Type B pancreatic cell (in vitro differentiated cells): ENCODE measurements around the gene ZNF3. TPM values are rescaled to one million over a fixed set of nuclear protein-coding genes. Genes with fewer than 3 reads are reported as not detected.
A peak's percentile ranks its signal among the peaks of the same experiment; 100 is the strongest.

Experiments
- DNase-seq: peaks from one replicate; pipeline ENCODE4 v3.0.0; 2021; ENCODE audit warnings: mixed read lengths; ENCODE audit not compliant: unreplicated experiment; ENCODE audit errors: extremely low spot score
- H3K27ac Mint-ChIP-seq: 2 replicates; pipeline ENCODE4 v1.8.0; 2021; ENCODE audit warnings: mild to moderate bottlenecking, mixed read lengths
- H3K27me3 Mint-ChIP-seq: 2 replicates; pipeline ENCODE4 v1.8.0; 2021; ENCODE audit warnings: mixed read lengths
- H3K36me3 Mint-ChIP-seq: 2 replicates; pipeline ENCODE4 v1.8.0; 2021; ENCODE audit warnings: mixed read lengths
- H3K4me1 Mint-ChIP-seq: one replicate; pipeline ENCODE4 v1.8.0; 2021; ENCODE audit warnings: mixed read lengths; ENCODE audit not compliant: unreplicated experiment
- H3K4me3 Mint-ChIP-seq: 2 replicates; pipeline ENCODE4 v1.8.0; 2021; ENCODE audit warnings: mild to moderate bottlenecking, mixed read lengths
- H3K9me3 Mint-ChIP-seq: 2 replicates; pipeline ENCODE4 v1.8.0; 2021; ENCODE audit warnings: mixed read lengths
- CTCF ChIP-seq: fragments of 200-600 bp; sonication (generic); conservative IDR thresholded peaks from 2 replicates; pipeline ENCODE4 v1.5.0; 2021; ENCODE audit warnings: antibody characterized with exemption, mild to moderate bottlenecking
- total RNA-seq: library from RNA; stranded (reverse); gene quantifications from 2 replicates; pipeline ENCODE4 v1.2.1, GENCODE V29; 2021; ENCODE audit warnings: low replicate concordance

The ZNF3 gene
- total RNA-seq, 1 donor from 2014 or later: 66.6 TPM

DNA sequence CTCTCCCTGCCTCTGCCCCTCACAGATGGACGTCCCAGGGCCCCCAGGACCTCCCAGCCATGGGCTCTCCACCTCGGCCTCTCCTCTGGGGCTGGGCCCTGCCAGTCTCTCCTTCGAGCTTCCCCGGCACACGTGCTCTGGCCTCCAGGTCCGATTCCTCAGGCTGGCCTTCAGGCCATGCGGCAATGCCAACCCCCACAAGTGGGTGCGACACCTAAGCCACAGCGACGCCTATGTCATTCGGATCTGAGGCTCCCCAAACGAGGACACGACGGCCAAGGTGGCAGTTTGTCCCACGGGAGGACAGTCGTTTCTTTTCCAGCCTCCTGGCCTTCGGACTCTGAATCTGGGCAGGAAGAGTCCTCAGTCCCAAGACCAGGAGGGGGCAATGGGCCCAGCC is 25.1 kb upstream of the ZNF3 start:
- DNase-seq: no peak
- H3K4me3 Mint-ChIP-seq: no peak overlapping the region
- TF ChIP-seq CTCF: no peak
- no peak overlapping the region for H3K27ac Mint-ChIP-seq
- H3K27me3 Mint-ChIP-seq: no peaks in the 10 kb centered on the region
- H3K36me3 Mint-ChIP-seq: peaks cover 7% of the 10 kb centered on the region
- peaks cover 8% of the 10 kb centered on the region for H3K4me1 Mint-ChIP-seq
- no peaks in the 10 kb centered on the region for H3K9me3 Mint-ChIP-seq

DNA sequence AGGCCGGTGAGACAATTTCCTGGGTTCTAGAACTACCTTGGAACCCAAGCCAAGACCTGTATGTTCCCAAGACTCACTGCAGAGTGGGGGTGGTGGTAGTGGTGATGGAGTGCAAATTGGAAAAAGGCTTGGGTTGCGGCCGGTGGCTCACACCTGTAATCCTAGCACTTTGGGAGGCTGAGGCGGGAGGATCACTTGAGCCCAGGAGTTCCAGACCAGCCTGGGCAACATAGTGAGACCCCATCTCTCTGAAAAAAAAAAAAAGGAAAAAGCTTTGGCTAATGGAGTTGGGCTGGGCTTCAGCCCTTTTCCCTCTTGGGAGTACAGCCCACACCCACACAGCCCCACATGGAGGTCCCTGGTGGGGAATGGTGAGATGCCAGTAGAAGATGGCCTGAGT is 24.0 kb upstream of the ZNF3 start:
- Mint-ChIP-seq H3K27ac (no peak overlapping the region), H3K27me3 (no peaks in the 10 kb centered on the region), H3K4me3 (no peak overlapping the region), H3K4me1 (peaks cover 8% of the 10 kb centered on the region), H3K36me3 (peaks cover 4% of the 10 kb centered on the region), H3K9me3 (no peaks in the 10 kb centered on the region)
- DNase-seq: no peak
- no peak for TF ChIP-seq CTCF

DNA sequence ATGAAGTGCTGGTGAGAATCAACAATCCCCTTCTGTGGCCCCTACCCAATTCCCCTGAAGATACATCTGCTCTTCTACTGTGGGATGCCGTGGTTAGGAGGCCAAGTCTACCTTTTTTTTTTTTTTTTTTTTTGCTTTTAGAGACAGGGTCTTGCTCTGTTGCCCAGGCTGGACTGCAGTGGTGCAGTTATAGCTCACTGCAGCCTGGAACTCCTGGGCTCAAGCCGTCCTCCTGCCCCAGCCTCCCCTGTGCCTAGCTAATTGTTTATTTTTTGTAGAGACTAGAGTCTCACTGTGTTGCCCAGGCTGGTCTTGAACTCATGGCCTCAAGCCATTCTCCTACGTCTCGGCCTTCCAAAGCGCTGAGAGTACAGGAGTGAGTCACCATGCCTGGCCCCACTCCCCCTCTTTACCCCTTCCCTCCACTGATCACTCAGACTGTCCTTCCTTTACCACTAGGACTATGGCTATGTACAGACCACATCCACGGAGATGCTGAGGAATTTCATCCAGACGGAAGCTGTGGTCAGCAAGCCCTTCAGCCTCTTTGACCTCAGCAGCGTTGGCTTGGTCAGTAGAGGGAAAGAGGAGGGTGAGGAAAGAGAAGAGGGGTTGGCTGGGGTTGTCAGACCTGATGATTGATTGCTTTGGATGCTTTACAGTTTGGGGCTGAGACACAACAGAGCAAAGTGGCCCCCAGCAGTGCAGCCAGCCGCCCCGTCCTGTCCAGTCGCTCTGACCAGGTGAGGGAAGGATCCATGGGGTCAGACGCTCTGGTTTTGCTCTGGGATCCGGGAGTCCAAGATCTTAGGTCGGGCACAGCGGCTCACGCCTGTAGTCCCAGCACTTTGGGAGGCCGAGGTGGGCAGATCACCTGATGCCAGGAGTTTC is 21.7 kb upstream of the ZNF3 start:
- Mint-ChIP-seq H3K27me3 (no peaks in the 10 kb centered on the region), H3K36me3 (peaks cover 23% of the 10 kb centered on the region), H3K27ac (peak overlapping the region; percentile 98), H3K4me3 (peak overlapping the region; percentile 96), H3K9me3 (no peaks in the 10 kb centered on the region), H3K4me1 (peaks cover 26% of the 10 kb centered on the region)
- DNase-seq: no peak
- TF ChIP-seq CTCF: no peak

GRCh38 chr7:100101016-100101862 is 19.7 kb upstream of the ZNF3 start, which contains the start of the genes AP4M1 and MCM7:
TSS of gene AP4M1 (plus strand) at chr7:100101643. CDS start at chr7:100101715, 72 bp downstream.
TSS of gene MCM7 (minus strand) at chr7:100101397. CDS start at chr7:100101294, 103 bp downstream.
- H3K36me3 Mint-ChIP-seq: peaks cover 31% of the 10 kb centered on the region
- TF ChIP-seq CTCF: no peak

DNA sequence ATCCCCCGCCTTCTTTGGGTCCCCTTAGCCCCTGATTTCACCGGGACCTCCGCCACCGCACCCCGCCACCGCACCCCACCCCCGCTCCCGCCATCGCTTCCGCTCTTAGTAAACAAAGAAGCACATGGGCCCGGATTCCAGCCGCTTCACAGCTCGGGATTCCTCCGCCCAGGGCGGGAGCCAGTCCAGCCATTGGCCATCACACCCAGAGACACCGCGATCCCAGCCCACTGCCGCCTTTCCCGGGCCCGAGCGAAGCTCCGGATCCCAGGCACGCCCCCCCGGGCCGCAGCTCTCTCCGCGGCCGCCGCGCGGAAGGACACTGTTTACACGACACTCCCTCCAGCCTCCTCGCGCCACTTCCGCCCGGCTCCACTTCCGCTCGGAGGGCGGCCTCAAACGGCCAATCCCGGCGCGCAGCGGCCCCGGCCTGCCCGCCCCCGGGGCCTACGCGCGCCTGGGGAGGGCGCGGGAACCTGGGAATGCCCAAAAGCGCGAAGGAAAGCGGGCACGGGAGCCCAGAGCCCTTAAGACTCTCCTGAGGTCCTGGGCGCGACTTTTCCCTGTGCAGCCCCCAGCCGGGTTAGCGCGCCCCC is 19.0 kb upstream of the ZNF3 start:
- H3K27ac Mint-ChIP-seq: peak overlapping the region; percentile 98
- H3K9me3 Mint-ChIP-seq: no peaks in the 10 kb centered on the region
- H3K4me3 Mint-ChIP-seq: peak overlapping the region; percentile 96
- H3K27me3 Mint-ChIP-seq: no peaks in the 10 kb centered on the region
- peaks cover 37% of the 10 kb centered on the region for H3K4me1 Mint-ChIP-seq
- peaks cover 37% of the 10 kb centered on the region for H3K36me3 Mint-ChIP-seq
- no peak for TF ChIP-seq CTCF
- peak; percentile 97 for DNase-seq

More at GRCh38 chr7:100101016-100101862, 19.7 kb upstream of the ZNF3 start, which contains the start of the genes AP4M1 and MCM7:
- Mint-ChIP-seq H3K4me1 (peaks cover 32% of the 10 kb centered on the region), H3K9me3 (no peaks in the 10 kb centered on the region), H3K27ac (peak within 1 kb of the TSS; percentile 98), H3K27me3 (no peaks in the 10 kb centered on the region), H3K4me3 (peak within 1 kb of the TSS; percentile 96)
- peak; percentile 99 for DNase-seq
